ENCODE measurements around the gene ZNF407.

ZNF407 gene

DNA sequence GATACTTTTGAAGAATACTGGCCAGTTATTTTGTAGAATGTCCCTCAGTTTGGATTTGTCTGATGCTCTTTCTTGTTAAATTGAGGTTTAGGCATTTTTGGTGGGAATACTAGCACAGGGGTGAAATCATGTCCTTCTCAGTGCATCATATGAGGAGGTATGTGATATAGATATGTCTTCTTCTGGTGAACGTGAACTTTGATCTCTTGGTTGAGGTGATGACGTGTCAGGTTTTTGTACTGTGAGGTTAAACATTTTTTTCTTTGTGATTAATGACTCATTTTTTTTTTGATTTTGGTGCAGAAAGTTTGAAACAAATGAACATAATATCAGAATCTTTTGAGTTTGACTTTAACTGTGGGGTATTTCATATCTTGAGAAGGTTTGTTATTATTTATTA is 11.0 kb downstream of the ZNF407 start:
- Histone ChIP-seq H3K36me3 (no peaks in the 10 kb centered on the region), H3K4me3 (ENCODE audit: low read depth, low read length) (no peak overlapping the region), H3K9me3 (no peaks in the 10 kb centered on the region), H3K4me1 (no peaks in the 10 kb centered on the region), H3K27me3 (no peaks in the 10 kb centered on the region)
- DNase-seq: no peak
- TF ChIP-seq, protein P1, sequence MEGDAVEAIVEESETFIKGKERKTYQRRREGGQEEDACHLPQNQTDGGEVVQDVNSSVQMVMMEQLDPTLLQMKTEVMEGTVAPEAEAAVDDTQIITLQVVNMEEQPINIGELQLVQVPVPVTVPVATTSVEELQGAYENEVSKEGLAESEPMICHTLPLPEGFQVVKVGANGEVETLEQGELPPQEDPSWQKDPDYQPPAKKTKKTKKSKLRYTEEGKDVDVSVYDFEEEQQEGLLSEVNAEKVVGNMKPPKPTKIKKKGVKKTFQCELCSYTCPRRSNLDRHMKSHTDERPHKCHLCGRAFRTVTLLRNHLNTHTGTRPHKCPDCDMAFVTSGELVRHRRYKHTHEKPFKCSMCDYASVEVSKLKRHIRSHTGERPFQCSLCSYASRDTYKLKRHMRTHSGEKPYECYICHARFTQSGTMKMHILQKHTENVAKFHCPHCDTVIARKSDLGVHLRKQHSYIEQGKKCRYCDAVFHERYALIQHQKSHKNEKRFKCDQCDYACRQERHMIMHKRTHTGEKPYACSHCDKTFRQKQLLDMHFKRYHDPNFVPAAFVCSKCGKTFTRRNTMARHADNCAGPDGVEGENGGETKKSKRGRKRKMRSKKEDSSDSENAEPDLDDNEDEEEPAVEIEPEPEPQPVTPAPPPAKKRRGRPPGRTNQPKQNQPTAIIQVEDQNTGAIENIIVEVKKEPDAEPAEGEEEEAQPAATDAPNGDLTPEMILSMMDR (IDR thresholded peaks at IDR 0.05; ENCODE audit: low read depth, low read length): no peak

DNA sequence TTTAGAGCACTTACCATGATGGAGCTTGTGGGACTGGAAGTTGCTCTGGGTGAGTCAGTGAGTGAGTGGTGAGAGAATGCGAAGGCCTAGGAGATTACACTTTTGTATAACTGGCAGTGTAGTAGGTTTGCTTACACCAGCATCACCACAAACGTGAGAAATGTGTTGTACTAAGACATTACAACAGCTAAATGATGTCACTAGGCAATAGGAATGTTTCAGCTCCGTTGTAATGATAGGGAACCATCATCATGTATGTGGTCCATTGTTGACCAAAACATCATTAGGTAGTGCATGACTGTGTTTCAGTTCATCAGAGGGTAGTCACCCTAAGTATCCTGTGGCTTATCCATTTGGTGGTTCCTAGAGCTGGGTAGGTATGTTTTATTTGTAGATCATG is 11.9 kb downstream of the ZNF407 start:
- H3K4me1 ChIP-seq: no peaks in the 10 kb centered on the region

DNA sequence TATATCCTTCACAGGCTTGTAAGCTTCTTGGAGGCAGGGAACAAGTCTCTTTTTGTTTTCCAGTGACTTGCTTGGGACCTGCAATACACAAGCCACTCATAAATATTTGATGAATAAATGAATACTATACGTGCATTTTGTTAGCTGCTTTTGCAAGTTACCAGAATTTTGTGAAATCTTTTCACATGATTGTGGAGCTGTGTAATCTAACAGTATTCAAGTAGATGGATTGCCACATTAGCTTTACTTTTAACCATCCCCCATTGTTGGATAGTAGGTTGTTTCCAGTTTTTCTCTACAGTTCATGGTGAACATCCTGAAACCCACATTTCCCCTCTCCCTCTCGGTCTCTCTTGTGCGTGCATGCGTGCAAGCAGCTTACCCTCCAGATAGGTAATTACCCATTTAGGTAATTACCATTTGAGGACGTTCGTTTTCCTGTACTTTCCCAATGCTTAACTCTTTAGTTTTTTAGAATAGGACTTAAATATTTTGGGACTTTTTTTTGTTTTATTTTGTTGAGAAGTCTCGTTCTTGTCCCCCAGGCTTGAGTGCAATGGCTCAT is 12.5 kb downstream of the ZNF407 start:
- TF ChIP-seq, protein P1 (IDR thresholded peaks at IDR 0.05; ENCODE audit: low read depth, low read length): no peak
- DNase-seq: no peak
- H3K4me1 ChIP-seq: no peaks in the 10 kb centered on the region
- no peak overlapping the region for H3K4me3 ChIP-seq (ENCODE audit: low read depth, low read length)
- H3K36me3 ChIP-seq: no peaks in the 10 kb centered on the region
- no peaks in the 10 kb centered on the region for H3K27me3 ChIP-seq
- H3K9me3 ChIP-seq: no peaks in the 10 kb centered on the region

More for the DNA sequence above, 11.9 kb downstream of the ZNF407 start:
- H3K9me3 ChIP-seq: no peaks in the 10 kb centered on the region
- TF ChIP-seq, protein P1 (IDR thresholded peaks at IDR 0.05; ENCODE audit: low read depth, low read length): no peak
- H3K27me3 ChIP-seq: no peaks in the 10 kb centered on the region
- no peak for DNase-seq
- H3K4me3 ChIP-seq (ENCODE audit: low read depth, low read length): no peak overlapping the region
- H3K36me3 ChIP-seq: no peaks in the 10 kb centered on the region

DNA sequence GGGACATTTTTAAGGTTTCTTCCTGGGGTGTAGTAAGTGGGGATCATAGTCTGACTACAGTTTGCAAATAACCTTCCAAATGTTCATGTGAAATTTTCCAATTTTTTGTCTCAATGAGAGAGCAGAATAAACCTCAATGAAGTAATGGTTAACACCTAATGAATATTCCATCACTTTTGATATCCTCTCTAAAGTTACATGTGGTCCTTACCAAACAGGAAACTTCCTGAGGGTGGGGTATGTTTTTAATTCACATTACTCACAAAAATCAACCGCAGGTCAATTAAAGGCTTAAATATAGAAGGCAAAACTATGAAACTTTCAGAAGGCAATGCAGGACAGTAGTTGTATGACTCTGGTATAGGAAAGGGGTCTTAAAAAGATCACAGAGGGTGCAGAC is 13.2 kb downstream of the ZNF407 start:
- Histone ChIP-seq H3K36me3 (no peaks in the 10 kb centered on the region), H3K9me3 (no peaks in the 10 kb centered on the region), H3K4me1 (no peaks in the 10 kb centered on the region), H3K27me3 (no peaks in the 10 kb centered on the region), H3K4me3 (ENCODE audit: low read depth, low read length) (no peak overlapping the region)
- TF ChIP-seq, protein P1 (IDR thresholded peaks at IDR 0.05; ENCODE audit: low read depth, low read length): no peak
- no peak for DNase-seq

DNA sequence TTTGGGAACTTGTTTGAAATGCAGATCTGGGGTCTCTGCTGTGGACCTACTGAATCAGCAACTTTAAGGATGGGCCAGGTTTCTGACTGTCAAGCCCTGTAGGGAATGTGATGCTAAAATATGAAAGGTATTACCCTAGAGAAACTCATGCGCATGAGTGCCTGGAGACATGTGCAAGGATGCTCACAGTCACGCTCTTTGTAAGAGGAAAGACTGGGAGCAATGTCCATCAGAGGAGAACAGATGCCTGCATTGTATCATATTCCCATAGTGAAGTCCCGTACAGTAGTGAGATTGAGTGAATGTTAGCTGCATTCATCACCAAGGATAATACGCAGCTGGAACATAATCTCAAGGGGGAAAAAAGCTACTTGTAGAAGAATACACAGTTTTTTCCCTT is 14.1 kb downstream of the ZNF407 start:
- Histone ChIP-seq H3K4me3 (ENCODE audit: low read depth, low read length) (no peak overlapping the region), H3K9me3 (no peaks in the 10 kb centered on the region), H3K36me3 (no peaks in the 10 kb centered on the region), H3K27me3 (no peaks in the 10 kb centered on the region), H3K4me1 (no peaks in the 10 kb centered on the region)
- TF ChIP-seq, protein P1 (IDR thresholded peaks at IDR 0.05; ENCODE audit: low read depth, low read length): no peak
- no peak for DNase-seq

DNA sequence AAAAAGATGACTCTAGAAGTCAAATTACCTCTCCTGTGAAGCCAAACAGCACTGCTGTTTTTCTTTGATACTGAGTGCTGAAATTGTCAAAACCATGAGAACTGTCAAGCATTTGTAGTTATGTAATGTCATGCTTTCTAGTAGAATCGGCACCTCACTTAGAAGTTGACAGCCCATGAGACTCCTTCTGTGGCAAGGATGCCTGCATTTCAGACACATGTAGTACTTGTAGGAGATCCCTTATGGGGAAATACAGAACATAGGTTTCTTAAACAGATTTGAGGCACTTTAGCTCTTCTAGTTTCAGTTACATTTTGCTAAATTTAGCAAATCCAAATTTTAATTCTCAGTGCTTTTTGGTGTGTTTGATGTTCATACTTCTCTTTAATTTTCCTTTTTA is 15.7 kb downstream of the ZNF407 start:
- Histone ChIP-seq H3K9me3 (no peaks in the 10 kb centered on the region), H3K36me3 (no peaks in the 10 kb centered on the region), H3K4me1 (no peaks in the 10 kb centered on the region), H3K27me3 (no peaks in the 10 kb centered on the region), H3K4me3 (ENCODE audit: low read depth, low read length) (no peak overlapping the region)
- TF ChIP-seq, protein P1 (IDR thresholded peaks at IDR 0.05; ENCODE audit: low read depth, low read length): no peak
- no peak for DNase-seq

All from BE2C (cell line).